Activated CD4-positive, alpha-beta T cell treated with anti-CD3 and anti-CD28 coated beads, Interleukin-10, Interleukin-2, amounts not matched to agents 100 ng/mL and 50 ng/mL, durations not matched to agents 16 hours and 8 hours (primary cell): Measurements from ENCODE around the gene PBX4.

Experiments
- DNase-seq: peaks from one replicate; pipeline ENCODE4 v3.0.0-alpha.2; 2020

Gene PBX4

DNA sequence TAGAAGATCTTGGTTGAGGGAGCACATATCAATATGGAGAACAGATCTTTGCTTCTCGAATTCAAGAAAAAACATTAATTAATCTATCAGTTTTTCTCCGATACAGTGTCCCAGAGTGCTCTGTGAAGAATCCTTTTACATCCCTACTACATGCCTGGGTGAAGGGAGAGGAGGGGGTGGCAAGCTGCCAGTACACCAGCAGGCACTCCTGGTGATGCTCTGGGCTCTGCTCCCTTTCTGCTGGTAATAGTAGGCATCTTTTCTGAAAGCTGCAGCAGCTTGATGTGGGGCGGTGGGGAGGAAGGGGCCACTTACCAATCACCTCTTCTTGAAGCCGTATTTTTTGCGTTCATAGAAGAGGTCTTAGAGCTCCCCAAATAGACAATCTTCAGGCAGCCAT is 30.7 kb downstream of the PBX4 start:
- DNase-seq: no peak

DNA sequence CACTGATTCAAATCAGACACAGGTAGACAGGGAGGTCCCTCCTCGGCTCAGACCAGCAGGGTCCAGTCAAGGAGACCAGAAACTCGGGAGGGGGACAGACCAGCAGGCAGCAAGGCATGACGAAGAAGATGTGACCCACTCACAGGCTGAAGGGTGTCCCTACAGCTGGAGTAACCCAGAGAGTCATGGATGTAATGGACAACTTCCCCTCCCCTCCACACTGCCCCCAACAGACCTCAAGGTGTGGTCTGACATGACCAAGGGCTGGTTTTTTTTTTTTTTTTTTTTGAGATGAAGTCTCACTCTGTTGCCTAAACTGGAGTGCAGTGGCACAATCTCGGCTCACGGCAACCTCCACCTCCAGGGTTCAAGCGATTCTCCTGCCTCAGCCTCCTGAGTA is 34.1 kb downstream of the PBX4 start:
- no peak for DNase-seq

DNA sequence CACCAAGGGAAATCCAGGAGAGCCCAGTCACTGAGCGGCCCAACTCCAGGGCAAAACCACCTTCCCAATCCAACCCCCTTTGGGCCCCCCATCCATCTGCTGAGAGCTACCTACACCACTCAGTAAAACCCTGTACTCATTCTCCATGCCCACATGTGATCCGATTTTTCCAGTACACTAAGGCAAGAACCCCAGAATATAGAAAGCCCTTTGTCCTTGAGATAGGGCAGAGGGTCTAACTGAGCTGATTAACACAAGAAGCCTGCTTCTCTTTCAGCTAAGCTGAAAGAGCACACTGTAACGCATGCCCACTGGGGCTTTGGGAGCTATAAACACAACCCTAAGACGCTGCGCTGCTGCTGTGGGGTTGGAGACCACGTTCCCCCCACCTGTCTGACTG is 36.0 kb downstream of the PBX4 start:
- DNase-seq: no peak

DNA sequence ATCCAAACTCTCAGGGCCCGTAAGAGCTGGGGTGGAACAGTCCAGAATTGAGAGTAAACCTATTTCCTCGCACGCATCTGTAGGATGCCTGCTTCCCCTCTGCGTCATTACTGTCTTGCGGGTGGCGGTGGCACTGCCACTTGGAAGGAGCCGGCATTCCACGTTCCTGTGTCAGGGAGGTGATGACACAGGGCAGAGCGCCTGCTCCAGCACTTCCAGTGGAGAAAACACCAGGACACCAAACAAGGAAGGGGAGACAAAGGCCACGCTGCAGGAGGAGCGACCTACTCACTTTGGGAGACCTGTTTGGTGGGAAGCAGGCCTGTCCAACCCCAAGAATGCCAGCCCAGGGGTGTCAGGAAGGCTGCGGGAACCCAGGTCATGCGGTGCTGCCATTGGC is 37.1 kb downstream of the PBX4 start:
- DNase-seq: no peak

DNA sequence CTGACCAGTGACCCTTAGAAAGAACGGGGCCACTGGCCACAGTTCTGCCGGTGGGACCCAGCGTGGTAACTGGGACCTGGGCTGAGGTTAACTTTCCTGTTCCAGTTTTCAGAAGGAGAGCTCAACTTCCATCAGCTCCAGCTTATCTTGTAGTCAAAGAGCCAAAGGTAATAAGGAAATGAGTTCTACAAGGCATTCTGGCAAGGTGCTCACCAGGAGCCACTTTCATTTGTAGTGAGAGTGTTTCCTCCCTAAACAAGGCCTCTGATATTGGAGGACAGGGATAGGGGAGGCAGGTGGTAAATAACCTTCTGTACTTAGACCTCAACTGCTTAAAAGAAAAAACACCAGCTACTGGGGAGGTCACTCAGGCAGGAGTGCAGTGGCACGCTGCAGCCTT is 38.1 kb downstream of the PBX4 start:
- no peak for DNase-seq

DNA sequence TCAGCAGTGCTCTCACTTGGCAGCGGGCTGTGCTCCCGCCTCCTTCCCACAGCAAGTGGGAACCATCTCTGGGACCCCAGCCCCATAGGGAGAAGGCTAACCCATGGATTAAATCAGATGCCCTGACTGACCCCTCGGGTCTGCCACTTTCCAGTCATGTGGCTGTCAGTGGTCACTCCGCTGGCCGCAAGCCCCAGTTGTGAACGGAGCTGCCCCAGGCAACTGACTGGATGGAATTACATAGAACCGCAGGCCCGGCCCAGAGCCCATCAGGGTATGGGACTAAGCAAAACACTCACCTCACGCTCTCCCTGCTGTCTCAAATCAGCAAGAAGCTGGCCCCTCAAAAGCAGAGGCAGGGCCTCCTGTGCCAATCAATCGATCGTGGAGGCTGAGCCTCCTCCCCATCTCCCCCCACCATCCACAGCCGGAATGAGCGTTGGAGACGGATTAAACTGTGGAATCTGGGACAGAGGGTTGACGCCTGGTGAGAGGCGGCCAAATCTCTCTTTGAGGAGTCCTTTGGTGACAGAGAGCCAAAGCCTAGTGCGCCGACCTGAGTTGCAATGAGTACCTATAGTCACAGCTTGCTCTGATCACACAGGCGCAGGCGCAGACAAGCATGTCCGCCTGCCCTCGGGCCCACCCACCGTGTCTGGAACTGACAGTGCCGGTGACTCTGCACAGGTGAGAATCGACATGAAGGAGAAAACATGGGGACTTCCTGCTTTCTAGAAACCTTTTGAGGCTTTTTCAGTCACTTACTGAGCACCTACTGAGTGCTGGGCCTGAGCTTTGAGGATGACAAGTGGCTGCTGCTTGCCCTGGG is 38.7 kb downstream of the PBX4 start:
- DNase-seq: no peak

DNA sequence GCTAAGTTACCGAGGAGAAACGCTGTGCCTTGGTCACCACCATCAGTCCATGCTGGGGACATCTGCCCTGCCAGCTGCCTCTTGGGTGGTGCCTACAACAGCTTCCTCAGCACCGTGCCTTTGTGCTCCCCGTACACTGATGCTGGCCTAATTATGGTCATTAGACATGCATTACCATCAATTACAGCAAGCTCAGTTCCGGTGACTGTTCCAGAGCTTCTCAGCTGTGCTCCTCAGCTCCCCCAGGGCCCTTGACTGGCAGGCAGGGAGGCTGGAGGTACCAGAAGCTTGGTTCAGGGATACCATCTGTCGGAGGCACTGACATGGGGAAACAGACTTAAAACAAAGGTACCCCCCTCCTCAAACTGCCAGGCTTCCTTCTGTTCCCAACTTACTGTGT is 40.2 kb downstream of the PBX4 start:
- DNase-seq: no peak

DNA sequence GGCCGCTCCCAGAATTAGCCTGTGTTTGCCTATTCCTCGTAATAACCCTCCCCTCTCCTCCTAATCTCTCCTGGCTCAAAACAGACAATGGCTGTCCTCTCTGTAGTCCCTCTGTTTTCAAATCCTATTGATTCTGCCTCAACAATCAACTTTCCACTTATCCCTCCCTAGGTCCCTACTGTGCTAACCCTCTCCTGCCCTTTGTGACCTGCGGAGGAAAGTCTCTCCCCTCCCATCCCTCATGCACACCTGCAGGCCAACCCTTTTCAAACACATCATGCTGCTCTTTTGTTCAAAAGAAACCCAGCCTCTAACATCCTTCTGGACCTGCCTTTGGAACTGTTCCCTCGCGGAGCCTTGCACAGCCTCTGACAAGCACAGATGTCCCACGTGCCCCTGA is 43.1 kb downstream of the PBX4 start:
- no peak for DNase-seq

DNA sequence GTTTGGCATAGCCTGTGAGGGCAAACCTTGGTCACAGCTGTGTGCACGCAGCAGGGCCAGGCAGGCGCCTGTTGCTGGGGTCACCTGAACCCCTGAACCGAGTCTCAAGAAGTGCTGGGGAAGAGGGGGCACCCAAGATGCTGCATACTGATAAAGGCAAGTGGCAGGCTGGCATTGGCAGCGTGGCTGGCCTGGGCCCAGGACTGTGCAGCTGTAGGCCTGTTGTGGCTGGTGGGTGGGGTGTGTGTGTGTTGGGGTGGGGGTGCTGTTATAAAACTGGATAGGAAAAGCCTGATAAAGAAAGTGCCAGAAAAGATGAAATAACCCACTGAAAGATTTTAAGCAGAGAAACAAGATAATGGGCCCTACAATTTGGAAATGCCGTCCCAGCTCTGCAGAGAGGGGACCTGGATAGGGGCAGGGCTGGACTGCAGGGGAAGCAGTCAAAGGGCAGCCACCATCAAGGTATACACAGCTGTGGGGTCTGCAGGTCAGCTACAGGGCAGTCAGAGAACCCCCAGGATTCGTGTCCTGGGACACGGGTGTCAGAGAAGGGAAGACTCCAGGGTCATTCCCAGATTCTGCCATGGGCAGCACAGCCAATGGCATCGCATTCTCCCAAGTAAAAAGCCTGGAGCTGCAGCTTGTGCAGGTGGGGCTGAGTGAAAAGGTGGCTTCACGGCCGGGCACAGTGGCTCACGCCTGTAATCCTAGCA is 47.3 kb downstream of the PBX4 start:
- DNase-seq: no peak

DNA sequence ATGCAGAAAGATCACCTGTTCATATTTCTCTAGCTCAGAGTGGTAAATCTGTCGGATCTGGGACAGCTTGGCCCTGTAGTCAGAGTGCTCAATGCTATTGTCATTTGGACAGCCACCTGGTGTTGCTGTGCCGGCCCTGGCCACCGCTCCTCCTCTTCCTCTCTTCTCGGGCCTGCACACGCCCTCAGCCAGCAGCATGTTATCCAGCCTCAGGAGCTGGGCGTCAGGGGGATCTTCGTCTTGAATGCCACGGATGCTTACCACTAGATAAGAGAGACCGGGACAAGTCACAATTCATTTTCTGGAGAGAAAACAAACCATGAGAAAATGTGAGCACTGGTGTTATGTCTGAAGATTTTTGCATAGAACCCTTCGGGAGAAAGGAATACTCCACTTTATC is 47.9 kb downstream of the PBX4 start:
- no peak for DNase-seq

DNA sequence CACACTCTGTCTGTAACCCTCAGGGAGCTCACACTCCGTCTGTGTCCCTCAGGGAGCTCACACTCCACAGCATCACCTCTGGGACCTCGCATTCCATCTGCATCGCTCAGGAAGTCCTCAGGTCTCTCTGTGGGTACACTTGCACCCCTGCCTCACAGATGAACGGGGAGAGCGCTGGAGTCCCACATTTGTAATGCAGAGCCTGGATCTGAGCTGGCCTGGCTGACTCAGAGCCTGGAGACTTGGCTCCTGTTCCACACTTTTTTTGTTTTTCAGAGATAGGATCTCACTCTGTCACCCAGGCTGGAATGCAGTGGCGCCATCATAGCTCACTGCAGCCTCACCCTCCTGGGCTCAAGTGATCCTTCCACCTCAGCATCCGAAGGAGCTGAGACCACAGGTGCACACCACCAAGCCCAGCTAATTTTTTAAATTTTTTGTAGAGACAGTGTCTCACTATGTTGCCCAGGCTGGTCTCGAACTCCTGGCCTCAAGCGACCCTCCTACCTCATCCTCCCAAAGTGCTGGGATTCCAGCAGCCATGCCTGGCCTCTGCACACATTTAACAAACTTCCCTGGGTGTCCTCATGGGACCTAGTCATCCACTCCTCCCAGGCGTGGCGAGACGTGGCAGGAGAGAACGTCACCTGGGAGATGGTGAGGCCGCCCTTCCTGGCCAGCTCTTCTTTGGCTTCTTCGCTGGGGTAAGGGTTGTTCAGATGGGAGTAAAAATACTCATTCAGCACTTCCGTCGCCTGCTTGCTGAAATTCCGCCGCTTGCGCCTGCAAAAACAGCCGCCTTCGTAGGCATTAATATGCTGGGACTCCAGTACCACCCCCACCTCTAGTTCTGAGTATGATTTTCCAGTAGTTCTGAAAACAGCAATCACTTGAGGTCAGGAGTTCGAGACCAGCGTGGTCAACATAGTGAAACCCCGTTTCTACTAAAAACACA is 49.4 kb downstream of the PBX4 start:
- DNase-seq: no peak

DNA sequence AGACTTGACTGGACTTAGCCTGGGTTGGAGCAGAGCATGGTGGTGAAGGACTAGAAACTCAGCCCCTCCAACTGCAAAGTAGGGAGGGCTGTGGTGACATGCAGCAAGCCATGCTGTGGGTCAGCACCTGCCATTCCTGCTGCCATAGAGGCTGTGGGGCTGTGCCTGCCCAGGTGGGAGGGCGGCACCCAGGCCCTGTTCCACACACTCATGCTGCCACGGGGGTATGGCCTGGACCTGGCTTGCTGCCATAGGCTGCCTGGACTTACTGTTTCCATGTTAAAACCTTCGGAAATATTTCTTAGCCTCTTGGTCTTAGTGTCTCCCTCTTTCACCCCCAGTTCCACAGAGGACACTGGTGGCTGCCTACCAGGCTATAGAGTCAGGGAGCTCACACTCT is 51.1 kb downstream of the PBX4 start:
- no peak for DNase-seq

DNA sequence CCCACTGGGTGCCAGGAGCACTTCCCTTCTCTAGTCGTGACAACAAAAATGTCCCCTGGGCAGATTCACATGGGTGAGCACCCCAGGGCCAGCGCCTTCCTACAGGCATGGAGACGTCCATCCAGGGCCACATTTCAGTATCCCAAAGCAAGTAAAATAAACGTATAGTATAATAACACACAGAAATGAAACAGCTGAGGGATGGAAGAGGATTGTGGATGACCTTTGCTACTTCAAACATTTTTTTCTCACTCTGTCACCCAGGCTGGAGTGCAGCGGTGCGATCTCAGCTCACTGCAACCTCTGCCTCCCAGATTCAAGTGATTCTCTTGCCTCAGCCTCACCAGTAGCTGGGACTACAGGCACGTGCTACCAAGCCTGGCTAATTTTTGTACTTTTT is 52.2 kb downstream of the PBX4 start:
- DNase-seq: no peak

DNA sequence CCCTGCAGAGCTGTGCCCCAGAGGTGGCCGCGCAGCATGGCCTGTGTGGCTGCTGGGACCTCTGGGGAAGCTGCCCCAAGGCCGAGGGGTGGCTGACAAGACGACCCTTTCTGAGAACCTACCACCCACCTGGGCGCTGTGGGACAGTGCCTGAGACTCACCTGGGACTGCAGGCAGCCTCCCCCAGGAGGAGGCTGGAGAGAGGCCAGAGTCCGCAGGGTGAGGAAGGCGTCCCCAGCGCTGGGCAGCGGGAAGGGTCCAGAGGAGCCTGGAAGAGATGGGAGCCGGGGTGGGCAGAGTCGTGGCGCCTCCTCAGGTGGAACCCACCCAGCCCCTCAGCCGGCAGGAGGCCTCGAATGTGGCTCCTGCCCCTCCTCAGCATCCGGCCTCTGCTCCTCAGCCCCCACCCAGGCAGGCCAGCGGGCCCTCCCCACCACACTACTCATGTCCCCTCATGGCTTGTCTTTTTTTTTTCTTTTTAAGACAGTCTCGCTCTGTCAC is 55.1 kb downstream of the PBX4 start:
- DNase-seq: no peak

DNA sequence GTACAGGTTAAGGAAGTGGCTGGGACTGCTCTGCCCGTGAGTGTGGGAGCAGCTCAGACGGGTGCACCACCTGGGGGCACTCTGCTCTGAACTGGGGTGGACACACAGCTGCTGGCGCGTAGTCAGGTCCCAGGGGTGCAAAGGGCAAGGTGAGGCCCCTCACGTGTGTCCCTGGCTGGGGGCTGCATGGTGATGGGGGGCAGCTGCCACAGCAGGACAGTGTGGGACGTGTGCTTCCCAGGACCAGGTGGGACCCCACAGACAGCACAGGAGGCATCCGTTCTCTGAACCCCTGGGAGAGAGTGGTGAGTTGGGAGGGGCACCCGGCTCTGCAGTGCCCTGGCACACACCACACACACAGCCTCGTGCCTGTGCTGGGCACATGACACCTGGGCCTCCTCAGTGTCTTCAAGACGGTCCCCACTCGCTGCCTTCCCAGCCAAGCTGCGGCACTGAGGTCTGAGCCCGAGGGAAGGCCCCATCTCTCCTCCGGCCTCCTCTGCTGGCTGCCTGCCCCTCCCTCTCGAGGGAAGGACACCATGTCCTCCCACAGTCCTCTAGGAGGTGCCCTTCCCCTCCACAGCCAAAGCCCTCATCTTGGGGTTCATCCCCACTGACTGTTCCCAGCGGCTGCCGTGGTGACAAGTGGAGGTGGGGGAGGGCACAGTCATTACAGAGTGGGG is 55.7 kb downstream of the PBX4 start:
- DNase-seq: peak; percentile 23

DNA sequence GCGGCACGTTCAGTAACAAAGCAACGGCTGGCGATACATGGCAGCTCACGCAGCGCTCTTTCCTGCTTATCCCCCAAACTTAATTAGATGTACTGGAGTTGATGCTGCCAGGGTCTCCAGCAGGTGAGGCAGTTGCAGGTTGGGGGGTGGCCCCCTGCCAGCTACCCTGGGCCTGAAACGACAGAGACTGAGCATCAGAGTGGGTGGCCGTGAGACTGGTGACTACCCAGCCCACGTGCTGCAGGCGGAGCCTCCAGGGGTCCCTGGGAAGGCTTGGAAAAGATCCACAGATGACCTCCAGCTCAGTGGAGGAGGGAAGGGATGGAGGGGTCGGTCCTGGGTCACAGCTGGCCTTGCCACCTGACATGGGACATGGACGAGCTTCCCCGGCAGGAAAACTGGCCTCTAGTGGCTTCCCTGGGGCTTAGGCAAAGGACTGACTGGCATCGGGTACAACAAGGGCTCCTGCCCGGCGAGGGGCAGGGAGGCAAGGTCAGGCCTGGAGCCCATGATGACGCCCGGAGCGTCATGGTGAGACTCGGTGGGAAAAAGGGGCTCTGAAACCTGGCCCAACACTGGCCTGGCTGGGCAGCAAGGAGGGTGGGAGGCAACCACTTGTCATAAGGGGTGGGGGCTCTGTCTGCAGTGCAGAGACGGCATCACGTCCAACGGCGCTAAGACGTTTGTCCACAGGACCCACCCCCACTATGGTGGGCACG is 56.4 kb downstream of the PBX4 start:
- DNase-seq: no peak

DNA sequence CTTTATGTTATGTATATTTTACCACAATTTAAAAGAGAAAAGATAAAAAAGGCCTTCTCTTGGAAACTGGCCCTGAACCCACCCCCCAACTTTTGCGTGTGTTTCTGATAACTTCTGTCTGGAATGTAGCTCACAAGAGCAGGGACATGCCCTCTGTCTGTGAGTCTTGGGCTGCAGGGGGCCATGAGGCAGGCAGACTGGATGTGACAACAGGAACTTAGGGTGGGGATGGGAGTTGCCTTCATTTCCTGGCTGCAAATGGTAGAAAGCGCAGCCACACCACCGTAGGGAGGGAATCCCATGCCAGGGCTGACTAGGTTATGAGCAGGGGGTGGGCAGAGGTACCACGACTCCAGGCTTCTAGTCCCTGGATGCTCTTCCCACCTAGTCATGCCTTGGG is 58.6 kb downstream of the PBX4 start:
- DNase-seq: no peak

DNA sequence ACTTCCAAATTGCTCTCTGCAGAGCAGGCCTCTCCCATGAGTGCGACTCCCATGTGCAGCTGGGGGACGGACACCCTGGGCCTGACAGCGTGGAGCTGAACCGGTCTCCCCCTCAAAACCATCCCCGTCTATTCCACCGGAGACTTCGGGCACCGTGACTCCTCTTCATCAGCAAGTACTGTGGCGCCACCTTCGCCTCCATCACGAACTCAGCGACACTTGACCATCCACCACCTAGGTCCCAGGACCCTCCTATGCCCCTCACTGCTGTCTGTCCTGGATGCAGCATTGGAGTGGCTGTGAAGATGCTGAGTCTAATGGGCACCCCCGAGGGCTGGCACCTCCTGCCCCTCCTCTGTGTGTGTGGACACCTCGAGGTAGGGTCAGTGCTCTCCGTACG is 59.9 kb downstream of the PBX4 start:
- no peak for DNase-seq

DNA sequence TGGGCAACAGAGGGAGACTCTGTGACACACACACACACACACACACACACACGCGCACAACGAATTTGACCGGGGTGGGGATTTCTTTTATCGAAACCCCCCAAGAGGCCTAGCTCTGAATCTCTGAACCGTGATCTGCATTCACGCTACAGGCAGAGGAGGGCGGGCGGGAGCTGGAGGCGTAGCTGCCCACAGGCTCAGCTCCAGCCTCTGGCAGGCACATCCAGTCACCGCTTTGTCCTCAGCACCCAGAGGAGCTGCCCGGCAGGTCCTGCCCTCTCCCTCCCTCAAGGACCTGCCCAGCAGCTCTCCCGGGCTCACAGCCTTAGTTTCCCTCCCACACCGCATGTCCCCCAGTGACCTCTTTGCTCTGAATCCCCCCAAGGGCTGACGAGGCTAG is 60.4 kb downstream of the PBX4 start:
- no peak for DNase-seq

DNA sequence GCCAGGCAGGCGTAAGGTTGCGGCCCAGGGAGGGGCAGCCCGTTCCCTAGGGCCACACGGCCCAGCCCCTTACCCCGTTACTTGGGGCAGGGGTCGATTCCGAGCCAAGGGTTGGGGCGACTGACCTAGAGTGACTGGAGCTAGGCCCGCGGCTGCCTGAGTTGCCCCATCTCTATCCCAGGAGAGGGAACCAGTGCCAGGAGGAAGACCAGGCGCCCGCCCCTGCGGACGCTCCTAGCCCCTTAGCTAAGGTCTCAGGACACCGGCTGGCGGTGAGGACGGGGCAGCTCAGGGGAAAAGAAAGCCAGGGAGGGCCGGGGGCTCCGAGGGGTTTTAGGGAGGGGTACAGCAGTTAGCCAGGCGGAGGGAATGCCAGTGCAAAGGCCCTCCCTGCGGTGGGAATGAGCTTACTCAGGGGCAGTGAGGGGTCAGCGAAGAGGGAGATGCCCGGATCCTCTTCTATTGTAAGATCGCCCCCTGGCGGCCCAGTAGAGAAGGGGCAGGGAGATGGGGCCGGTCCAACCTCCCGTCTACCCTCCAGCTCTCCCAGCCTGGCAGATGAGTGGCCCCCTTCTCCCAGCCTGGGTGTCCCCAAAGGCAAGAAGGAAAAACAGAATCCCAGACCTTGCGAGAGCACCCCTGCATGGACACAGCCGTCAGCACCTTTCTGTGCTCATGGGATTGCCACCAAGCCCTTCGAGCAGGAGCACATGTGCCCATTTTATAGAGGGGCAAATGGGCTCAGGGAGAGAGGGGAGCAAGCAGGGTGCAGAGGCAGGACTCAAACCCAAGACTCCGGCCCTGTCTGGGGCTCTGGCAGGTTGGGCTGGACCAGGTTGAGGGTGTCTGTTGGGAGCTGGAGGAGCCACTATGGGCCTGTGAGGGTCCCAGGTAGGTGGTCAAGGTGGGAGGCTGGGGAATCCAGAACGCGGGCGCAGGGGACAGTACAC is 64.1 kb downstream of the PBX4 start:
- DNase-seq: peak; percentile 67

DNA sequence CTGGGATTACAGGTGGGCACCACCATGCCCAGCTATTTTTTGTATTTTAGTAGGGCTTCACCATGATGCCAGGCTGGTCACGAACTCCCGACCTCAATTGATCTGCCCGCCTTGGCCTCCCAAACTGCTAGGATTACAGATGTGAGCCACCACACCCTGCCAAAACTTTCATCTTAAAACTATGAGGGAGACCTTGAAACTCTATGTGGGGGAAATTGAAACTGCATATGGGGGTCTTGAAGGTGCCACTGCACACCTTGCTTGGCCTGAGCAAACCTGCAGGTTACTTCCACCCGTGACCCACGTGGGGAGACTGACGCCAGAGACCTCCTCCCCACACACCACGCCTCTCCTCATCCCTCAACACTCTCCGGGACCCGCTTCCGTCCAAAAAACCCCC is 64.8 kb downstream of the PBX4 start:
- DNase-seq: no peak
